Liver (tissue), 9 donors: ENCODE data around the gene CCDC68. TPM values are rescaled to one million over a fixed set of nuclear protein-coding genes. Genes with fewer than 3 reads are reported as not detected.

Experiments used
- DNase-seq: peaks from one replicate; pipeline ENCODE4 v3.0.0-alpha.2; 2017; ENCODE audit warnings: low spot score
- H3K27ac ChIP-seq, 2 donors: one replicate each; pipeline ENCODE4 v1.7.0; 2013; ENCODE audit warnings: inconsistent platforms in 2 of 2, low read length in 2 of 2, control low read depth in 1 of 2, low read depth in 1 of 2, mild to moderate bottlenecking in 1 of 2
- H3K27me3 ChIP-seq, 4 donors: one replicate each; pipeline versions ENCODE4 v1.6.1 to v1.7.0; 2013; ENCODE audit warnings: low read length in 3 of 4, inconsistent platforms in 1 of 4, mild to moderate bottlenecking in 1 of 4, moderate library complexity in 1 of 4; ENCODE audit not compliant: control insufficient read depth in 4 of 4, insufficient read depth in 4 of 4
- H3K36me3 ChIP-seq, 4 donors: one replicate each; pipeline versions ENCODE4 v1.6.1 to v1.7.0; 2013; ENCODE audit warnings: low read length in 3 of 4, mild to moderate bottlenecking in 3 of 4, low read depth in 1 of 4, moderate library complexity in 1 of 4; ENCODE audit not compliant: control insufficient read depth in 4 of 4, insufficient read depth in 3 of 4
- H3K4me1 ChIP-seq, 4 donors: one replicate each; pipeline versions ENCODE4 v1.6.1 to v1.7.0; 2013; ENCODE audit warnings: low read length in 3 of 4, mild to moderate bottlenecking in 3 of 4, moderate library complexity in 1 of 4; ENCODE audit not compliant: control insufficient read depth in 4 of 4, insufficient read depth in 4 of 4
- H3K4me3 ChIP-seq, 3 donors: one replicate each; pipeline versions ENCODE4 v1.6.1 to v1.7.0; 2013; ENCODE audit warnings: low read length in 3 of 3, control low read depth in 1 of 3, low read depth in 1 of 3, mild to moderate bottlenecking in 1 of 3
- H3K9ac ChIP-seq, 2 donors: one replicate each; pipeline ENCODE4 v1.7.0; 2013; ENCODE audit warnings: low read length in 2 of 2, mild to moderate bottlenecking in 2 of 2, moderate library complexity in 2 of 2, control low read depth in 1 of 2, low read depth in 1 of 2
- H3K9me3 ChIP-seq, 4 donors: one replicate each; pipeline versions ENCODE4 v1.6.1 to v1.7.0; 2013; ENCODE audit warnings: low read length in 3 of 4; ENCODE audit not compliant: control insufficient read depth in 4 of 4
- ATF3 ChIP-seq: IDR thresholded peaks from 2 replicates; pipeline ENCODE4 v1.6.1; 2016; ENCODE audit warnings: antibody characterized with exemption
- EGR1 ChIP-seq, 2 donors: IDR thresholded peaks; 2 replicates each; pipeline ENCODE4 v1.6.1; 2016 to 2018; ENCODE audit warnings: antibody characterized with exemption in 2 of 2, low read depth in 2 of 2
- FOXA1 ChIP-seq: IDR thresholded peaks from 2 replicates; pipeline ENCODE4 v1.6.1; 2016; ENCODE audit warnings: antibody characterized with exemption
- FOXA2 ChIP-seq: IDR thresholded peaks from 2 replicates; pipeline ENCODE4 v1.6.1; 2016; ENCODE audit warnings: antibody characterized with exemption
- GABPA ChIP-seq, 2 donors: IDR thresholded peaks in 1 of 2; conservative IDR thresholded peaks in 1 of 2; 2 replicates each; pipeline ENCODE4 v1.6.1; 2016; ENCODE audit warnings: antibody characterized with exemption in 2 of 2, mild to moderate bottlenecking in 1 of 2, moderate library complexity in 1 of 2
- HNF4A ChIP-seq, 2 donors: conservative IDR thresholded peaks; 2 replicates each; pipeline ENCODE4 v1.6.1; 2016; ENCODE audit warnings: antibody characterized with exemption in 2 of 2, mild to moderate bottlenecking in 2 of 2
- HNF4G ChIP-seq: IDR thresholded peaks from 2 replicates; pipeline ENCODE4 v1.6.1; 2016; ENCODE audit warnings: antibody characterized with exemption
- JUND ChIP-seq, 2 donors: IDR thresholded peaks; 2 replicates each; pipeline ENCODE4 v1.6.1; 2016; ENCODE audit warnings: antibody characterized with exemption in 2 of 2
- NR2F2 ChIP-seq: IDR thresholded peaks from 2 replicates; pipeline ENCODE4 v1.6.1; 2016; ENCODE audit warnings: antibody characterized with exemption
- RAD21 ChIP-seq, 2 donors: IDR thresholded peaks; 2 replicates each; pipeline ENCODE4 v1.6.1; 2016; ENCODE audit warnings: antibody characterized with exemption in 2 of 2, mild to moderate bottlenecking in 2 of 2
- REST ChIP-seq: IDR thresholded peaks from 2 replicates; pipeline ENCODE4 v1.6.1; 2016; ENCODE audit warnings: antibody characterized with exemption, mild to moderate bottlenecking
- RXRA ChIP-seq, 2 donors: IDR thresholded peaks; 2 replicates each; pipeline ENCODE4 v1.6.1; 2017 to 2018; ENCODE audit warnings: antibody characterized with exemption in 2 of 2, mild to moderate bottlenecking in 1 of 2
- SP1 ChIP-seq: IDR thresholded peaks from 2 replicates; pipeline ENCODE4 v1.6.1; 2018; ENCODE audit warnings: antibody characterized with exemption, mild to moderate bottlenecking
- TAF1 ChIP-seq: conservative IDR thresholded peaks from 2 replicates; pipeline ENCODE4 v1.6.1; 2016; ENCODE audit warnings: antibody characterized with exemption, mild to moderate bottlenecking
- YY1 ChIP-seq: IDR thresholded peaks from 2 replicates; pipeline ENCODE4 v1.6.1; 2016; ENCODE audit warnings: antibody characterized with exemption, mild to moderate bottlenecking
- WGBS: extraction: QIAGEN DNeasy Blood & Tissue Kit; methylation state at CpG from one replicate; pipeline ENCODE4 v1.1.7; 2013; 5-methylcytosine and 5-hydroxymethylcytosine counted together
- polyA plus RNA-seq, 2 donors: library from polyadenylated mRNA; stranded (reverse) in 1 of 2; unstranded in 1 of 2; fragments of 200-250 nt in 1 of 2; fragments of >200 nt in 1 of 2; fragmentation: Nextera tagmentation in 1 of 2; extraction: Ambion mirVana in 1 of 2; gene quantifications; one replicate each; pipeline versions ENCODE4 v1.2.1 to v1.2.3, GENCODE V29; 2013 to 2015
- total RNA-seq, 2 donors: library from RNA; depleted of rRNA; stranded (reverse); fragments of >200 nt; gene quantifications; one replicate each; pipeline ENCODE4 v1.2.3, GENCODE V29; 2014
- TF ChIP-seq, protein P1 (sequence below): IDR thresholded peaks from 2 replicates; pipeline ENCODE4 v1.6.1; 2016; ENCODE audit warnings: antibody characterized with exemption
- TF ChIP-seq, protein P2 (sequence below): IDR thresholded peaks from 2 replicates; pipeline ENCODE4 v1.6.1; 2016; ENCODE audit warnings: antibody characterized with exemption
- TF ChIP-seq, protein P3 (sequence below): fragments of 150-350 bp; IDR thresholded peaks from 2 replicates; pipeline ENCODE4 v1.5.1; 2017; ENCODE audit warnings: improper control_type of control experiment, low read depth, low read length; ENCODE audit not compliant: missing input control
- donor health status: healthy.
- donor health status: healthy.
- donor health status: healthy.
- donor health status: healthy.
- donor health status: healthy.

Gene CCDC68
- total and polyA plus RNA-seq, 4 donors, result 2.6 to 17.5 (median 11.2) TPM

GRCh38 chr18:54942569-54942968, 16.7 kb downstream of the CCDC68 start (continued):
- TF ChIP-seq, protein P1, sequence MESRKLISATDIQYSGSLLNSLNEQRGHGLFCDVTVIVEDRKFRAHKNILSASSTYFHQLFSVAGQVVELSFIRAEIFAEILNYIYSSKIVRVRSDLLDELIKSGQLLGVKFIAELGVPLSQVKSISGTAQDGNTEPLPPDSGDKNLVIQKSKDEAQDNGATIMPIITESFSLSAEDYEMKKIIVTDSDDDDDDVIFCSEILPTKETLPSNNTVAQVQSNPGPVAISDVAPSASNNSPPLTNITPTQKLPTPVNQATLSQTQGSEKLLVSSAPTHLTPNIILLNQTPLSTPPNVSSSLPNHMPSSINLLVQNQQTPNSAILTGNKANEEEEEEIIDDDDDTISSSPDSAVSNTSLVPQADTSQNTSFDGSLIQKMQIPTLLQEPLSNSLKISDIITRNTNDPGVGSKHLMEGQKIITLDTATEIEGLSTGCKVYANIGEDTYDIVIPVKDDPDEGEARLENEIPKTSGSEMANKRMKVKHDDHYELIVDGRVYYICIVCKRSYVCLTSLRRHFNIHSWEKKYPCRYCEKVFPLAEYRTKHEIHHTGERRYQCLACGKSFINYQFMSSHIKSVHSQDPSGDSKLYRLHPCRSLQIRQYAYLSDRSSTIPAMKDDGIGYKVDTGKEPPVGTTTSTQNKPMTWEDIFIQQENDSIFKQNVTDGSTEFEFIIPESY, result no peak
- TF ChIP-seq HNF4A (conservative IDR thresholded peaks at IDR 0.05), result no peak
- no peak for TF ChIP-seq GABPA (IDR thresholded peaks at IDR 0.05 in 1 of 2, conservative IDR thresholded peaks at IDR 0.05 in 1 of 2)
- TF ChIP-seq FOXA2, result no peak
- TF ChIP-seq ATF3, result no peak
- no peak for TF ChIP-seq SP1
- TF ChIP-seq JUND (IDR thresholded peaks at IDR 0.05), result no peak

- peaks cover 0 to 2% (median 0%) of the 10 kb centered on the region in 4 donors for H3K36me3 ChIP-seq
- 79% methylated on average over 4 of the region's 4 CpGs for WGBS
These were observed 17.1 kb downstream of the CCDC68 start for GRCh38 chr18:54942144-54942543.

More at GRCh38 chr18:54942144-54942543, 17.1 kb downstream of the CCDC68 start:
- no peak for DNase-seq
- peaks cover 9 to 18% (median 13%) of the 10 kb centered on the region in 4 donors for H3K4me1 ChIP-seq
- no peaks in the 10 kb centered on the region for H3K27me3 ChIP-seq
- H3K27ac ChIP-seq, result no peak overlapping the region
- TF ChIP-seq SP1, result no peak
- no peak for TF ChIP-seq RAD21 (IDR thresholded peaks at IDR 0.05)
- TF ChIP-seq RXRA (IDR thresholded peaks at IDR 0.05), result no peak
- TF ChIP-seq, protein P2, sequence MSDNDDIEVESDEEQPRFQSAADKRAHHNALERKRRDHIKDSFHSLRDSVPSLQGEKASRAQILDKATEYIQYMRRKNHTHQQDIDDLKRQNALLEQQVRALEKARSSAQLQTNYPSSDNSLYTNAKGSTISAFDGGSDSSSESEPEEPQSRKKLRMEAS, result no peak
- no peak for TF ChIP-seq HNF4A (conservative IDR thresholded peaks at IDR 0.05)
- TF ChIP-seq, protein P1, result no peak
- no peak for TF ChIP-seq FOXA1
- TF ChIP-seq, protein P3, sequence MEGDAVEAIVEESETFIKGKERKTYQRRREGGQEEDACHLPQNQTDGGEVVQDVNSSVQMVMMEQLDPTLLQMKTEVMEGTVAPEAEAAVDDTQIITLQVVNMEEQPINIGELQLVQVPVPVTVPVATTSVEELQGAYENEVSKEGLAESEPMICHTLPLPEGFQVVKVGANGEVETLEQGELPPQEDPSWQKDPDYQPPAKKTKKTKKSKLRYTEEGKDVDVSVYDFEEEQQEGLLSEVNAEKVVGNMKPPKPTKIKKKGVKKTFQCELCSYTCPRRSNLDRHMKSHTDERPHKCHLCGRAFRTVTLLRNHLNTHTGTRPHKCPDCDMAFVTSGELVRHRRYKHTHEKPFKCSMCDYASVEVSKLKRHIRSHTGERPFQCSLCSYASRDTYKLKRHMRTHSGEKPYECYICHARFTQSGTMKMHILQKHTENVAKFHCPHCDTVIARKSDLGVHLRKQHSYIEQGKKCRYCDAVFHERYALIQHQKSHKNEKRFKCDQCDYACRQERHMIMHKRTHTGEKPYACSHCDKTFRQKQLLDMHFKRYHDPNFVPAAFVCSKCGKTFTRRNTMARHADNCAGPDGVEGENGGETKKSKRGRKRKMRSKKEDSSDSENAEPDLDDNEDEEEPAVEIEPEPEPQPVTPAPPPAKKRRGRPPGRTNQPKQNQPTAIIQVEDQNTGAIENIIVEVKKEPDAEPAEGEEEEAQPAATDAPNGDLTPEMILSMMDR, result no peak
- TF ChIP-seq JUND (IDR thresholded peaks at IDR 0.05), result no peak
- no peak for TF ChIP-seq TAF1
- no peak for TF ChIP-seq NR2F2
- TF ChIP-seq HNF4G, result no peak
- no peak for TF ChIP-seq ATF3
- no peak for TF ChIP-seq REST
- TF ChIP-seq EGR1 (IDR thresholded peaks at IDR 0.05; ENCODE audit: low read depth in 2 of 2), result no peak
- no peak for TF ChIP-seq YY1
- no peak for TF ChIP-seq FOXA2
- TF ChIP-seq GABPA (IDR thresholded peaks at IDR 0.05 in 1 of 2, conservative IDR thresholded peaks at IDR 0.05 in 1 of 2), result no peak
- no peak overlapping the region for H3K9ac ChIP-seq
- H3K9me3 ChIP-seq, result no peaks in the 10 kb centered on the region
- H3K4me3 ChIP-seq, result no peak overlapping the region
